NT2/D1 (cell line): ENCODE results near the gene ACBD6.

ENCODE experiments used
- DNase-seq: peaks from one replicate; pipeline ENCODE4 v3.0.0-alpha.2; 2011; ENCODE audit warnings: low read depth, low spot score
- H3K27me3 ChIP-seq: 2 replicates; pipeline ENCODE4 v1.6.0; 2011; ENCODE audit warnings: mild to moderate bottlenecking; ENCODE audit not compliant: insufficient read length, insufficient read depth
- H3K36me3 ChIP-seq: 2 replicates; pipeline ENCODE4 v1.6.1; 2011; ENCODE audit warnings: mild to moderate bottlenecking, low read length, mixed read lengths; ENCODE audit not compliant: insufficient read depth, insufficient read length
- H3K4me1 ChIP-seq: 2 replicates; pipeline ENCODE4 v1.5.1; 2011; ENCODE audit not compliant: insufficient read depth, insufficient read length
- H3K4me3 ChIP-seq: 2 replicates; pipeline ENCODE4 v1.5.1; 2011; ENCODE audit warnings: low read depth; ENCODE audit not compliant: insufficient read length
- H3K9ac ChIP-seq: 2 replicates; pipeline ENCODE4 v1.6.0; 2011; ENCODE audit warnings: low read depth; ENCODE audit not compliant: insufficient read length
- H3K9me3 ChIP-seq: 2 replicates; pipeline ENCODE4 v1.5.1; 2011; ENCODE audit warnings: mild to moderate bottlenecking, low read length; ENCODE audit not compliant: insufficient read depth
- SUZ12 ChIP-seq: IDR thresholded peaks from 2 replicates; pipeline ENCODE4 v1.6.1; 2011; ENCODE audit not compliant: insufficient read length, insufficient read depth; ENCODE audit errors: extremely low read depth
- YY1 ChIP-seq: IDR thresholded peaks from 2 replicates; pipeline ENCODE4 v1.6.1; 2011; ENCODE audit not compliant: insufficient read length, insufficient read depth
- ZNF274 ChIP-seq: IDR thresholded peaks from 2 replicates; pipeline ENCODE4 v1.6.1; 2011; ENCODE audit warnings: mild to moderate bottlenecking, low read depth, low read length

The ACBD6 gene

GRCh38 chr1:180380259-180381183 is 121.9 kb downstream of the ACBD6 start:
- TF ChIP-seq SUZ12 (no peak), ZNF274 (no peak), YY1 (no peak)
- H3K9ac ChIP-seq, result no peak overlapping the region
- no peaks in the 10 kb centered on the region for H3K27me3 ChIP-seq
- H3K4me3 ChIP-seq, result no peak overlapping the region
- peaks cover 49% of the 10 kb centered on the region for H3K9me3 ChIP-seq
- no peaks in the 10 kb centered on the region for H3K4me1 ChIP-seq
- DNase-seq, result no peak
- no peaks in the 10 kb centered on the region for H3K36me3 ChIP-seq

GRCh38 chr1:180376800-180377199 is 125.6 kb downstream of the ACBD6 start:
- Histone ChIP-seq H3K36me3 (no peaks in the 10 kb centered on the region), H3K4me3 (no peak overlapping the region), H3K27me3 (no peaks in the 10 kb centered on the region), H3K4me1 (no peaks in the 10 kb centered on the region), H3K9me3 (peaks cover 37% of the 10 kb centered on the region), H3K9ac (no peak overlapping the region)
- no peak for TF ChIP-seq YY1
- TF ChIP-seq ZNF274, result no peak
- TF ChIP-seq SUZ12, result no peak
- DNase-seq, result no peak

GRCh38 chr1:180376253-180376652 is 126.1 kb downstream of the ACBD6 start:
- peaks cover 36% of the 10 kb centered on the region for H3K9me3 ChIP-seq
- no peaks in the 10 kb centered on the region for H3K36me3 ChIP-seq
- H3K9ac ChIP-seq, result no peak overlapping the region
- H3K4me3 ChIP-seq, result no peak overlapping the region
- no peaks in the 10 kb centered on the region for H3K4me1 ChIP-seq
- TF ChIP-seq ZNF274, result no peak
- no peak for TF ChIP-seq YY1
- TF ChIP-seq SUZ12, result no peak
- H3K27me3 ChIP-seq, result no peaks in the 10 kb centered on the region
- no peak for DNase-seq

DNA sequence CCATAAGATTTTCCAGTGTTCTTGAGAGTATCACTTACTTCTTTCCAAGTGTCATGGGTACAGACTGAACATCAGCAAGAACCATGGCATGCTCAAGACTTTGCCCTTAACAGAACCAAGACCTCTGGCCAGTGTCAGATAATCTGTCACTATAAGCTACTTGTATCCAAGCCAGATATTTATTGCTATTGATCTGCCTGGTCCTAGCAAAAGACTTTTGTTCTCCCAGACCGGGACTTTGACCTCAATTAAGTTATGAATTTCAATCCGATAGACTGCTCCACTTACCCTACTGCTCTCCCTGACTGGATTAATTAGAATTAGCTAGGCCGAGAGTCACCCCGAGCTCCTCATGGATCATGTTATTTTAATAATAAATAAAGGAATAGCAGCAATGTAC is 129.6 kb downstream of the ACBD6 start:
- no peak overlapping the region for H3K9ac ChIP-seq
- no peak for TF ChIP-seq ZNF274
- no peak for TF ChIP-seq YY1
- TF ChIP-seq SUZ12, result no peak

DNA sequence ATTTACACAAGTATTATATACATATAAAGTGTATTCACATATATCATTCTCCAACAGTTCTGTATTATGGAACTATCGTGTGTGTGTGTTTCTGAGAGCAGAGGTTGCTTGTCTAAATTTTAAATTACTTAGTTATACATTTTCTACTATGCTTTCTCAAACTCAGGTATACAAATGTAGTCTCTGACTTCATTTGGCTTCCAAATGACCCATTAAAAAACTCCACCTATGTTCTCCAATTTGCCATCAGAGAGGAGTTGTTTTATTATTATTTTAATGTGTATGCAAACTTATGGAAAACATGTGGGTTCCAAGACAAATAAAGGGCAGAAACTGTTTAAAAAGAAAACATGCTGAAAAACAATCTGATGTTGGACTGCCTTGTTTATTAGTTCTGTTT is 131.8 kb downstream of the ACBD6 start:
- Histone ChIP-seq H3K27me3 (no peaks in the 10 kb centered on the region), H3K4me1 (no peaks in the 10 kb centered on the region), H3K9me3 (no peaks in the 10 kb centered on the region), H3K36me3 (no peaks in the 10 kb centered on the region), H3K9ac (no peak overlapping the region), H3K4me3 (no peak overlapping the region)
- TF ChIP-seq ZNF274 (no peak), SUZ12 (no peak), YY1 (no peak)
- no peak for DNase-seq

More for the DNA sequence above, 129.6 kb downstream of the ACBD6 start:
- Histone ChIP-seq H3K27me3 (no peaks in the 10 kb centered on the region), H3K4me1 (no peaks in the 10 kb centered on the region), H3K9me3 (peaks cover 7% of the 10 kb centered on the region; the same call in 1 of the 2 replicates), H3K4me3 (no peak overlapping the region), H3K36me3 (no peaks in the 10 kb centered on the region)
- DNase-seq, result no peak

DNA sequence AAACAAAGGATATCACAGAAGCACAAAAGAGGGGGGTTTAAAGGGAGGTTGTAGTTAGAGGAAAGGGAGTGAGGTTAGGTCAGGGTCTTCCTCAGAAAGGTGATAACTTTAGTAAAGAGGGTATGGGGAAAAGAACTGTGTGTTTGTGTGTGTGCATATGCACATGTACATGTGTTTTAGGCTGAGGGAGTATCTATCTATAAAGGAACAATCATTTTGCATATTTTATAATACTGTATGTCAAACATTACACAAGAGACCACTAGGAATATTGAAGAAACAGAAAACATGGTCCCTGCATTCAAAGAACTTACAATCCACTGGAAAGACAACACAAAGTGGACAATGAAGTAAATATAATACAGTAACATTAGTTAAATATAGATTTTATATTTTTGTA is 132.2 kb downstream of the ACBD6 start:
- no peak overlapping the region for H3K9ac ChIP-seq
- TF ChIP-seq SUZ12, result no peak
- TF ChIP-seq ZNF274, result no peak
- TF ChIP-seq YY1, result no peak
- H3K27me3 ChIP-seq, result no peaks in the 10 kb centered on the region
- H3K9me3 ChIP-seq, result no peaks in the 10 kb centered on the region
- DNase-seq, result no peak
- H3K4me1 ChIP-seq, result no peaks in the 10 kb centered on the region
- H3K36me3 ChIP-seq, result no peaks in the 10 kb centered on the region
- H3K4me3 ChIP-seq, result no peak overlapping the region

DNA sequence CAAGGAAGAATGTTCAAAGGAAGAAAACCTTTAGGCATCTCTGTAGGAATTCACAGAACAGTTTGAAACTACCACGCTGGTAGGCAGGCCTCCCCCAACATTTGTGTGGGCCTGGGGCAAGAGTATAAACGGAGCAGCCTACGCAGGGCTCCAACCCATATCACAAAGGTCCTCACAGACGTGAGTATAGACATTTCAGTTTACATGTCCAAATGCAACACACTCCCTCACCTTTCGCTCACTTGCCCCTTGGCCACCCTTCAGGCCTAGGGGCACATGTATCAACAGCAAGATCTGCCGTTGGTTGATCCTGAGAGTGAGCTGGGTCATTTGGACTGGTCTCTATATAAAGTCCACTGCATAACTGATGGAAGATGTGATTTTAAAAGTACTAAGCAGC is 133.3 kb downstream of the ACBD6 start:
- H3K9me3 ChIP-seq, result no peaks in the 10 kb centered on the region
- no peaks in the 10 kb centered on the region for H3K27me3 ChIP-seq
- H3K4me1 ChIP-seq, result no peaks in the 10 kb centered on the region
- H3K9ac ChIP-seq, result no peak overlapping the region
- no peaks in the 10 kb centered on the region for H3K36me3 ChIP-seq
- DNase-seq, result no peak
- H3K4me3 ChIP-seq, result no peak overlapping the region
- TF ChIP-seq ZNF274 (no peak), YY1 (no peak), SUZ12 (no peak)
